ENCODE data around the gene ARF5. TPM values are rescaled to one million over a fixed set of nuclear protein-coding genes. Genes with fewer than 3 reads are reported as not detected.

Gene ARF5
- total RNA-seq, 1 experiment from 2014 or later, result 105 TPM

GRCh38 chr7:127584648-127585043 lies 3.6 kb upstream of the ARF5 start:
- no TSS peak for BruUV-seq (replicated peaks)
- intact Hi-C loops (cut with micrococcal nuclease; ENCODE audit: unreplicated experiment), result loop anchor here (5.0 to 10.0 kb wide), 3 partner anchors 118 to 630 kb away; no protein-coding TSS in a partner anchor
- Mint-ChIP-seq H3K27ac (ENCODE audit: unreplicated experiment) (peak overlapping the region; percentile 92), H3K36me3 (ENCODE audit: insufficient read depth, unreplicated experiment) (peaks cover 37% of the 10 kb centered on the region), H3K27me3 (ENCODE audit: unreplicated experiment) (no peaks in the 10 kb centered on the region), H3K4me1 (ENCODE audit: low read depth, unreplicated experiment) (peaks cover 33% of the 10 kb centered on the region), H3K9me3 (ENCODE audit: low read depth, unreplicated experiment) (no peaks in the 10 kb centered on the region), H3K4me3 (ENCODE audit: low read depth, unreplicated experiment) (peak overlapping the region; percentile 95)
- DNase-seq, result no peak
- CTCF ChIA-PET, result no interaction called here
- no peak for TF ChIP-seq CTCF (IDR thresholded peaks at IDR 0.05; ENCODE audit: unreplicated experiment)

GRCh38 chr7:127585044-127585953 lies 2.9 kb upstream of the ARF5 start, which contains the start of gene GCC1:
GCC1 (minus strand) TSS chr7:127585596; CDS start chr7:127585182, 414 bp downstream.
- Mint-ChIP-seq H3K27ac (ENCODE audit: unreplicated experiment) (peak within 1 kb of the TSS; percentile 92), H3K4me1 (ENCODE audit: low read depth, unreplicated experiment) (peaks cover 33% of the 10 kb centered on the region), H3K27me3 (ENCODE audit: unreplicated experiment) (no peaks in the 10 kb centered on the region), H3K36me3 (ENCODE audit: insufficient read depth, unreplicated experiment) (peaks cover 37% of the 10 kb centered on the region), H3K4me3 (ENCODE audit: low read depth, unreplicated experiment) (peak within 1 kb of the TSS; percentile 95), H3K9me3 (ENCODE audit: low read depth, unreplicated experiment) (no peaks in the 10 kb centered on the region)
- intact Hi-C loops (cut with micrococcal nuclease; ENCODE audit: unreplicated experiment), result loop anchor here (5.0 to 10.0 kb wide), 3 partner anchors 117 to 630 kb away; no protein-coding TSS in a partner anchor
- no peak for TF ChIP-seq CTCF (IDR thresholded peaks at IDR 0.05; ENCODE audit: unreplicated experiment)
- CTCF ChIA-PET, result no interaction called here
- peak; percentile 95 for DNase-seq
- TSS peak; percentile 51 for BruUV-seq (replicated peaks)

- no peak for DNase-seq
- Mint-ChIP-seq H3K4me1 (ENCODE audit: low read depth, unreplicated experiment) (peaks cover 33% of the 10 kb centered on the region), H3K27ac (ENCODE audit: unreplicated experiment) (peak overlapping the region; percentile 92), H3K4me3 (ENCODE audit: low read depth, unreplicated experiment) (peak overlapping the region; percentile 95), H3K36me3 (ENCODE audit: insufficient read depth, unreplicated experiment) (peaks cover 43% of the 10 kb centered on the region), H3K27me3 (ENCODE audit: unreplicated experiment) (no peaks in the 10 kb centered on the region), H3K9me3 (ENCODE audit: low read depth, unreplicated experiment) (no peaks in the 10 kb centered on the region)
- no peak for TF ChIP-seq CTCF (IDR thresholded peaks at IDR 0.05; ENCODE audit: unreplicated experiment)
- intact Hi-C loops (cut with micrococcal nuclease; ENCODE audit: unreplicated experiment), result loop anchor here (5.0 to 10.0 kb wide), 3 partner anchors 116 to 628 kb away; no protein-coding TSS in a partner anchor
- BruUV-seq (replicated peaks), result no TSS peak
- CTCF ChIA-PET, result no interaction called here
These were observed 1.9 kb upstream of the ARF5 start for GRCh38 chr7:127586346-127586745.

GRCh38 chr7:127587663-127588018 lies 570 bp upstream of the ARF5 start:
- peak overlapping the region; percentile 72 for H3K4me3 Mint-ChIP-seq (ENCODE audit: low read depth, unreplicated experiment)
- no peak for DNase-seq
- no TSS peak for BruUV-seq (replicated peaks)
- peaks cover 47% of the 10 kb centered on the region for H3K36me3 Mint-ChIP-seq (ENCODE audit: insufficient read depth, unreplicated experiment)
- no peaks in the 10 kb centered on the region for H3K27me3 Mint-ChIP-seq (ENCODE audit: unreplicated experiment)
- CTCF ChIA-PET, result interaction anchor here (1.2 to 1.6 kb wide), 2 partner anchors 356 to 622 kb away, joined by 3 to 5 read pairs; no protein-coding TSS in a partner anchor
- H3K4me1 Mint-ChIP-seq (ENCODE audit: low read depth, unreplicated experiment), result peaks cover 31% of the 10 kb centered on the region
- no peaks in the 10 kb centered on the region for H3K9me3 Mint-ChIP-seq (ENCODE audit: low read depth, unreplicated experiment)
- H3K27ac Mint-ChIP-seq (ENCODE audit: unreplicated experiment), result no peak overlapping the region
- intact Hi-C loops (cut with micrococcal nuclease; ENCODE audit: unreplicated experiment), result loop anchor here (5.0 to 10.0 kb wide), 3 partner anchors 115 to 627 kb away; no protein-coding TSS in a partner anchor
- no peak for TF ChIP-seq CTCF (IDR thresholded peaks at IDR 0.05; ENCODE audit: unreplicated experiment)
